Stimulated activated CD8-positive, alpha-beta memory T cell treated with anti-CD3 and anti-CD28 coated beads, Interleukin-4, amount 100 ng/mL, for 4 hours (primary cell): ENCODE measurements around the gene ST6GALNAC1.

Source experiments
- DNase-seq, 2 donors: peaks; one replicate each; pipeline ENCODE4 v3.0.0-alpha.2; 2020; ENCODE audit warnings: low read depth in 2 of 2, low spot score in 1 of 2

Gene ST6GALNAC1

DNA sequence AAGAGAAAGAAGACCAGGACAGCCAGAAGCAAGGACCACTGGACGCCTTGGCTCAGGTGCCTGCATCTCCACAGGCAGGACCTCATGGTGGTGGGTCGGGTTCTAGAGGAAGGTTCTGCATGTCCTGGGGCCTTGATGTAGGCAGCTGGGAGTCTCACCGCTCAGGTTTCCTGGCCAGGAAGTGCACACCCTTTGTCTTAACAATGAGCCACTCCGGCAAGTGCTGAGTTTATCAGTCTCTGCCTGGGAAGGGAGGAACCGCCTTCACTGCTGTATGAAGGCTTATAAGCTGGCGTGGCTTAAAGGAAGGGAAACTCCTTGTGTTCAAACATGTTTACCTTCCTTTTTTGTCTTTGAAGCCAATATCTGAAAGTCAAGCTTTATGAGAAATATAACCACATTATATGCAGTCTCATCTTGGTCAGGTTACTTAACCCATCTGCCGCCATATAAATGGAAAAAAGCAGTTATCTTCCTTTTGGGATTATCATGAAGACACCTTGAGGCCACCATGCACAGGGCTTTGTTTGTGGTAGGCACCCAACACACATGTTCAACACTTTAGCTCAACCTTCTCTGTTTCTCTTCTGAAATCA is at the start of gene ST6GALNAC1:
Gene ST6GALNAC1 (minus strand): TSS at position 205 of the 596 bp plus-strand sequence. CDS start 119 bp downstream, at position 86.
- DNase-seq, result no peak

- no peak for DNase-seq
Measured at GRCh38 chr17:76691379-76692191, 48.0 kb upstream of the ST6GALNAC1 start.

GRCh38 chr17:76690596-76691280 is 47.2 kb upstream of the ST6GALNAC1 start:
- no peak for DNase-seq

GRCh38 chr17:76689859-76690258 is 46.3 kb upstream of the ST6GALNAC1 start:
- no peak for DNase-seq

- DNase-seq, result no peak
Measured at GRCh38 chr17:76688165-76688622, 44.6 kb upstream of the ST6GALNAC1 start.

GRCh38 chr17:76687298-76688164 is 44.0 kb upstream of the ST6GALNAC1 start:
- DNase-seq, result no peak

GRCh38 chr17:76686538-76687297 is 43.2 kb upstream of the ST6GALNAC1 start:
- no peak for DNase-seq

DNA sequence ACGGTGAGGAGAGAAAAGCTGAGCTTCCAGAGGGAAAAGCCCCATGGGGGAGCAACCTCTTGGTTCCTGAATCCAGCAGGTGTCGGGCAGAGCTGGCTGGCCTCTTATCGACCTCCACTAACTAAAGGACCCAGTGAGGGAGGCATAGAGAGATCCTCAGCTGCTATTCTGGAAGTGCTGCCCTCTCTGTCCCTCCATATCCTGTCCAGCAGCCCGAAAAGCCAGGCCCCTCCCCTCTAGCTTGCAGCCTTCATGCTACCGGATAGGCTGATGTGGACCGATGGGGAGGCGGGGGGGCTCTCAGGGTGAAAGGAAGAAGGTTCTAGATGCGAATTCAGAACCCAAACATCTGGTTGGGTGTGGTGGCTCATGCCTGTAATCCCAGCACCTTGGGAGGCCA is 42.3 kb upstream of the ST6GALNAC1 start:
- DNase-seq, result no peak

- DNase-seq, result no peak
Measured at GRCh38 chr17:76685366-76685765, 41.8 kb upstream of the ST6GALNAC1 start.

DNA sequence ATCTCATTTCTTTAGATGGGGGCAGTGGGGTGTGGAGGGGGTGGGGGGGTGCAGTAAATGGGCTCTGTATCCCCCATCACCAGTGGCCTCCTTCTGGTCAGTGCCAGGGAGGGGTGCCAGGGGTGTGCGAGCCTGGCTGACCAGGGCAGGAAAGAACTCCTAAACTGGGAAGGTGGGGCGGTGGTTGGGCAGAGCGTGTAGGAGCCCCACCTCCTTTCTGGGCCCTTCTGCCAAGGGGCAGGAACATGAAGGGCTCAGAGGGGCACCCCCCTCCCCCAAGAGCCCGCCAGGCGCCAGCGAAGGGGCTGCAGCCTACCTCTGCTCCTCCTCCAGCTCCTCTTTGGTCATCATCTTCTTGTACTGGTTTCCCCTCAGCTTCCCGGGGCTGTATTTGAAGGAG is 41.2 kb upstream of the ST6GALNAC1 start:
- DNase-seq, result no peak

DNA sequence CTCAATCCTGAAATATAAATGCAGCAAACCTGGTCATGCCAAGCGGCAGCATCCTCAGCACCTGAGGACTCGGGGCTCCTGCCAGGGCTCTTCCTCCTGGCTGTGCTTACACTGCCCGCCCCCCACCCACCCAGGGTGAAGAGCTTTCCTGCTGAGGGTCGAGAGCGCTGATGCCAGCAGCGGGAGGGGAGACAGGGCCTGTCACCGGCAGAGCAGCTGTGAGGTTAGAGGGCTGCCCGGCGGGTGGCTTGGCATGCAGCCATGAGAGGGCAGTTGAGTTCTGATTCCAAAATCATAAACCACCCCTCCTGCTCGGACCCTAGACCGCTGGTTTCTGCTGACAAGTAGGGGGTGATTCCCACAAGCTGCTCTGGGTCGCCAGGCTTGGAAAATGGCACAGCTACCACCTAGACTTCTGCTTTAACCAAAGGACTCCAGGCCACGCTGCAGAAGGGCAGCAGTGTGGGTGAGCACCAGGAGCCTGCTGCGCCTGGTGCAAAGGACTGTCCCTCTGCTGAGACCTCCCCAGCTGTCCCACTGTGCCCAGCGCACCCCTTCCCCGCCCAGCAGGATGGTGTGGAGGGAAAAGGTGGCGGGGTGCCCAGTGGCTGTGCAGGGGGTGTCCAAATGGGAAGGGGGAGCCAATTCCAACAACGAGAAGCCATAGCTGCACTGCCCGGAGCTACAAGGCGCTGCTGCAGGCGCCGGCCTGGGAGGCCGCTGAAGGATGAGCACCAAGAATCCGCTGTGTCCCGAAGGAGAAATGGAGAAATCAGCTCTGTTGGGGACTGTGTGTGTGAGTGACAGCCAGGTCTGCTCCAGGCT is 40.6 kb upstream of the ST6GALNAC1 start:
- no peak for DNase-seq

DNA sequence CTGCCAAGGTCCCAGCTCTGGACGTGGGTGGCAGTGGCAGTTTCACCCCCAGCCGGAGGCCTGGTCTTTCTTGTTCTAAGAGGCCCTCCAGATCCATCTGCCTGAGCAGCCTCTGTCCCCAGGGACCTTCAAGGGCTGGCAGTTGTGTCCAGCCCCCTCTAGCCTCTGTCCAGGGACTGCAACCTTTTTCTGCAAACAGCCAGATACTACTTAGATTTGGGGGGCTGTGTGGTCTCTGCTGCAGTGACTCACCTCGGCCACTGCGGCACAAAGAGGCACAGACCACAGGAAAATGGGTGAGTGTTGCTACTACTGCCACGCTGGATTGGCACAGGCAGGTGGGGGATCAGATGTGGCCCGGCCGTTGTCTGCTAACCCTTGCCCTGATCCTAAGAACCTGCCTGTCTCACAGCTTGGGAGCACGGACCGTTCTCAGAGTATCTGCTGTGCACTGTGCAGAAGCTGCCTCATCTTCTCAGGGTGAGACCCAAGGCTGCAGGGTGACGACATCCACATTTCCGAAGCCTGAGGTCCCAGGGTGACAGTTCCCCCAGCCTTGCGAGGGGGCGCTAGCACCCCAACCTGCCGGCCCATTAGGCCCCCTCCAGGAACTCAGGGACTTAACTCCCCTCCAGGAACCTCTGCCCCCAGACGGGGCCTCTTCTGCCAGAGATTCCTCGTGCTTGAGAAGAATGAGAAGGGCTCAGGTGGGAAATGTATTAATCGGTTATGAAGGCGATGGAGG is 39.6 kb upstream of the ST6GALNAC1 start:
- DNase-seq, result no peak

GRCh38 chr17:76682296-76682695 is 38.7 kb upstream of the ST6GALNAC1 start:
- DNase-seq, result no peak

- DNase-seq, result peak; percentile 27 to 35
Measured at GRCh38 chr17:76681222-76682137, 37.9 kb upstream of the ST6GALNAC1 start.

- DNase-seq, result no peak
Measured at GRCh38 chr17:76679239-76679638, 35.7 kb upstream of the ST6GALNAC1 start.

- DNase-seq, result no peak
Measured at GRCh38 chr17:76678330-76678729, 34.8 kb upstream of the ST6GALNAC1 start.

DNA sequence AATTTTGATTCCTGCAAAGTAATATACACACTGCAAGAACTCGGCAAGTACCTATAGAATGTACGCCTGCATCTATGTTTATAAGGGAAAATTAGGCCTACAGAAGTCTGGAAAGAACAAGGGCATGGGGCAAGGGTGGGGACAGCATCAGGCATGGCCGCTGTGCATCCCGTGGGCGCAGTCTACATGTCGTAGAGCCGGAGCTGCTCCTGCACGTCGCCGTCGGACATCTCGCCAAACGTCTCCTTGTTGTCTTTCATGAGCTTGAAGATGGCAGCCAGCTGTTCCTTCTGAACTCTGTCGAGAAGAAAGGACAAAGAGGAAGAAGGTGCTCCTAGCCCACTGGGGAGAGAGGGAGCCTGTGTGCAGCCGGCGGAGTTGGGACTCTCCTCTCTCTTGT is 33.8 kb upstream of the ST6GALNAC1 start:
- no peak for DNase-seq

- no peak for DNase-seq
Measured at GRCh38 chr17:76676629-76677028, 33.1 kb upstream of the ST6GALNAC1 start.
